ENCODE results near the gene BACH2. TPM values are rescaled to one million over a fixed set of nuclear protein-coding genes. Genes with fewer than 3 reads are reported as not detected.
"Not testable (repeated sequence)": the region's sequence is repeated elsewhere in the genome, so short reads cannot be mapped to it uniquely, and the experiment has no call there.

BACH2 gene
- total and polyA plus RNA-seq, 2 of the 8 experiments (the other 6 are each of a cell fraction or from before 2014, with no cell fraction given) = 1.9 to 5.9 TPM

DNA sequence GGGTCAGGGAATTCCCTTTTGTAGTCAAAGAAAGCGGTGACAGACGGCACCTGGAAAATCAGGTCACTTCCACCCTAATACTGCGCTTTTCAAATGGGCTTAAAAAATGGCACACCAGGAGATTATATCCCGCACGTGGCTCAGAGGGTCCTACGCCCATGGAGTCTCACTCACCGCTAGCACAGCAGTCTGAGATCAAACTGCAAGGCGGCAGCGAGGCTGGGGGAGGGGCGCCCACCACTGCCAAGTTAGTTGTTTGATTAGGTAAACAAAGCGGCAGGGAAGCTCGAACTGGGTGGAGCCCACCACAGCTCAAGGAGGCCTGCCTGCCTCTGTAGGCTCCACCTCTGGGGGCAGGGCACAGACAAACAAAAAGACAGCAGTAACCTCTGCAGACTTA, 242.4 kb downstream of the BACH2 start:
- H3K56ac ChIP-seq (replicated peaks; ENCODE audit: insufficient read length, low read depth, low read length); H2BK20ac ChIP-seq (ENCODE audit: low read length); H4K91ac ChIP-seq (replicated peaks; ENCODE audit: insufficient read length, low read length); H3K4me2 ChIP-seq (ENCODE audit: insufficient read depth in 1 of 2, low read depth in 2 of 2, low read length in 2 of 2); H3K27ac ChIP-seq (ENCODE audit: low read depth, low read length); H2AFZ ChIP-seq (ENCODE audit: low read length); H4K20me1 ChIP-seq (replicated peaks in 1 of 2; ENCODE audit: control insufficient read depth in 1 of 2, insufficient read depth in 2 of 2, low read length in 2 of 2); H3K4ac ChIP-seq (replicated peaks; ENCODE audit: insufficient read length, low read depth, low read length); CTCF ChIA-PET (ENCODE audit: partially characterized antibody); H4K8ac ChIP-seq (ENCODE audit: extremely low read depth, insufficient read depth, low read length); DNase-seq (ENCODE audit: low read depth in 1 of 2, low spot score in 2 of 2); H2BK5ac ChIP-seq (ENCODE audit: low read depth, low read length); H3K18ac ChIP-seq (ENCODE audit: extremely low read depth, low read length); H3K4me1 ChIP-seq (replicated peaks in 1 of 4; ENCODE audit: control insufficient read depth in 3 of 4, insufficient read depth in 4 of 4, low read length in 3 of 4); H3K27me3 ChIP-seq (replicated peaks in 1 of 4; ENCODE audit: control insufficient read depth in 3 of 4, extremely low read depth in 1 of 4, insufficient read depth in 3 of 4, low read length in 3 of 4); FAIRE-seq; H2AK5ac ChIP-seq (ENCODE audit: low read depth, low read length); H3K4me3 ChIP-seq (ENCODE audit: extremely low read depth in 1 of 4, insufficient read depth in 2 of 4, low read depth in 3 of 4, low read length in 4 of 4); H3K9ac ChIP-seq (replicated peaks in 1 of 4; ENCODE audit: extremely low read depth in 1 of 4, low read depth in 3 of 4, low read length in 3 of 4); H3K36me3 ChIP-seq (ENCODE audit: control insufficient read depth in 2 of 4, insufficient read depth in 4 of 4, low read length in 3 of 4); H2BK120ac ChIP-seq (replicated peaks; ENCODE audit: low read depth, low read length); H2BK12ac ChIP-seq (ENCODE audit: low read depth, low read length); POLR2A ChIA-PET (ENCODE audit: partially characterized antibody); H3K23me2 ChIP-seq (ENCODE audit: low read depth, low read length); H2BK15ac ChIP-seq (ENCODE audit: low read length); H3K14ac ChIP-seq (ENCODE audit: insufficient read length); H3K79me1 ChIP-seq (ENCODE audit: low read depth, low read length); H4K5ac ChIP-seq (ENCODE audit: insufficient read length, low read depth, low read length); H3K79me2 ChIP-seq (ENCODE audit: control insufficient read depth in 1 of 2, insufficient read depth in 2 of 2, low read length in 2 of 2); H3K23ac ChIP-seq (ENCODE audit: insufficient read length): not testable (repeated sequence)
- peaks cover 16% of the 10 kb centered on the region in 2 experiments for H3K9me3 ChIP-seq (ENCODE audit: insufficient read depth in 2 of 2, low read depth in 1 of 2, low read length in 1 of 2)
- 90% methylated on average over 12 of the region's 12 CpGs; no CpG with 5 or more reads in 1 of the 2 experiments for WGBS, 2 experiments (ENCODE audit: extremely low coverage in 1 of 2, insufficient coverage in 1 of 2, insufficient read length in 1 of 2, insufficient replicate concordance in 2 of 2, low coverage in 1 of 2, low lambda C conversion rate in 2 of 2, missing lambda C conversion rate in 1 of 2)
